Type B pancreatic cell (in vitro differentiated cells): Measurements from ENCODE around the gene PRKN. TPM values are rescaled to one million over a fixed set of nuclear protein-coding genes. Genes with fewer than 3 reads are reported as not detected.

Experiments used
- DNase-seq: peaks from one replicate; pipeline ENCODE4 v3.0.0; 2021; ENCODE audit warnings: mixed read lengths; ENCODE audit not compliant: unreplicated experiment; ENCODE audit errors: extremely low spot score
- H3K27ac Mint-ChIP-seq: 2 replicates; pipeline ENCODE4 v1.8.0; 2021; ENCODE audit warnings: mild to moderate bottlenecking, mixed read lengths
- H3K27me3 Mint-ChIP-seq: 2 replicates; pipeline ENCODE4 v1.8.0; 2021; ENCODE audit warnings: mixed read lengths
- H3K36me3 Mint-ChIP-seq: 2 replicates; pipeline ENCODE4 v1.8.0; 2021; ENCODE audit warnings: mixed read lengths
- H3K4me1 Mint-ChIP-seq: one replicate; pipeline ENCODE4 v1.8.0; 2021; ENCODE audit warnings: mixed read lengths; ENCODE audit not compliant: unreplicated experiment
- H3K4me3 Mint-ChIP-seq: 2 replicates; pipeline ENCODE4 v1.8.0; 2021; ENCODE audit warnings: mild to moderate bottlenecking, mixed read lengths
- H3K9me3 Mint-ChIP-seq: 2 replicates; pipeline ENCODE4 v1.8.0; 2021; ENCODE audit warnings: mixed read lengths
- CTCF ChIP-seq: fragments of 200-600 bp; sonication (generic); conservative IDR thresholded peaks from 2 replicates; pipeline ENCODE4 v1.5.0; 2021; ENCODE audit warnings: antibody characterized with exemption, mild to moderate bottlenecking
- total RNA-seq: library from RNA; stranded (reverse); gene quantifications from 2 replicates; pipeline ENCODE4 v1.2.1, GENCODE V29; 2021; ENCODE audit warnings: low replicate concordance

The PRKN gene
- total RNA-seq, 1 donor from 2014 or later, result 6.2 TPM

GRCh38 chr6:162387718-162388382, 339.7 kb downstream of the PRKN start:
- H3K27me3 Mint-ChIP-seq, result no peaks in the 10 kb centered on the region
- H3K4me1 Mint-ChIP-seq, result no peaks in the 10 kb centered on the region
- DNase-seq, result no peak
- no peaks in the 10 kb centered on the region for H3K9me3 Mint-ChIP-seq
- no peaks in the 10 kb centered on the region for H3K36me3 Mint-ChIP-seq
- no peak overlapping the region for H3K27ac Mint-ChIP-seq
- H3K4me3 Mint-ChIP-seq, result no peak overlapping the region
- TF ChIP-seq CTCF, result no peak

GRCh38 chr6:162385980-162386379, 341.6 kb downstream of the PRKN start:
- no peak overlapping the region for H3K27ac Mint-ChIP-seq

GRCh38 chr6:162379757-162380409, 347.7 kb downstream of the PRKN start:
- no peak for TF ChIP-seq CTCF
- no peaks in the 10 kb centered on the region for H3K4me1 Mint-ChIP-seq
- no peak overlapping the region for H3K27ac Mint-ChIP-seq
- H3K4me3 Mint-ChIP-seq, result no peak overlapping the region
- H3K9me3 Mint-ChIP-seq, result peaks cover 5% of the 10 kb centered on the region
- no peaks in the 10 kb centered on the region for H3K36me3 Mint-ChIP-seq
- DNase-seq, result no peak
- no peaks in the 10 kb centered on the region for H3K27me3 Mint-ChIP-seq

More at GRCh38 chr6:162385980-162386379, 341.6 kb downstream of the PRKN start:
- no peak for TF ChIP-seq CTCF
- Mint-ChIP-seq H3K4me1 (no peaks in the 10 kb centered on the region), H3K27me3 (no peaks in the 10 kb centered on the region), H3K4me3 (no peak overlapping the region), H3K36me3 (no peaks in the 10 kb centered on the region), H3K9me3 (peaks cover 3% of the 10 kb centered on the region)
- DNase-seq, result no peak

- H3K4me3 Mint-ChIP-seq, result no peak overlapping the region
- H3K27ac Mint-ChIP-seq, result no peak overlapping the region
- no peak for DNase-seq
- H3K27me3 Mint-ChIP-seq, result no peaks in the 10 kb centered on the region
- H3K4me1 Mint-ChIP-seq, result no peaks in the 10 kb centered on the region
- no peak for TF ChIP-seq CTCF
- H3K36me3 Mint-ChIP-seq, result no peaks in the 10 kb centered on the region
- peaks cover 5% of the 10 kb centered on the region for H3K9me3 Mint-ChIP-seq
Observed at GRCh38 chr6:162377735-162378134, 349.8 kb downstream of the PRKN start.

GRCh38 chr6:162373868-162374267, 353.7 kb downstream of the PRKN start:
- H3K27me3 Mint-ChIP-seq, result no peaks in the 10 kb centered on the region
- H3K4me1 Mint-ChIP-seq, result no peaks in the 10 kb centered on the region
- DNase-seq, result no peak
- H3K4me3 Mint-ChIP-seq, result no peak overlapping the region
- no peak overlapping the region for H3K27ac Mint-ChIP-seq
- TF ChIP-seq CTCF, result no peak
- no peaks in the 10 kb centered on the region for H3K36me3 Mint-ChIP-seq
- H3K9me3 Mint-ChIP-seq, result no peaks in the 10 kb centered on the region
